ENCODE measurements around the gene TMCC1.
"Not testable (repeated sequence)": the region's sequence is repeated elsewhere in the genome, so short reads cannot be mapped to it uniquely, and the experiment has no call there.

Gene TMCC1

GRCh38 chr3:129892857-129893580 is 492 bp downstream of the TMCC1 start:
- peak overlapping the region; percentile 82 for H3K4me3 ChIP-seq (ENCODE audit: low read depth, low read length)
- no peak for DNase-seq (ENCODE audit: low read depth)
- TF ChIP-seq CTCF (conservative IDR thresholded peaks at IDR 0.05; ENCODE audit: low read depth, low read length): no peak

- no peak for TF ChIP-seq CTCF (conservative IDR thresholded peaks at IDR 0.05; ENCODE audit: low read depth, low read length)
- no peak for DNase-seq (ENCODE audit: low read depth)
Observed at GRCh38 chr3:129892486-129892856, 1.0 kb downstream of the TMCC1 start.

GRCh38 chr3:129890891-129891290 is 2.6 kb downstream of the TMCC1 start:
- no peak overlapping the region for H3K4me3 ChIP-seq (ENCODE audit: low read depth, low read length)
- no peak for TF ChIP-seq CTCF (conservative IDR thresholded peaks at IDR 0.05; ENCODE audit: low read depth, low read length)
- no peak for DNase-seq (ENCODE audit: low read depth)

More at GRCh38 chr3:129892486-129892856, 1.0 kb downstream of the TMCC1 start:
- H3K4me3 ChIP-seq (ENCODE audit: low read depth, low read length): peak overlapping the region; percentile 82

- TF ChIP-seq CTCF (conservative IDR thresholded peaks at IDR 0.05; ENCODE audit: low read depth, low read length): no peak
- H3K4me3 ChIP-seq (ENCODE audit: low read depth, low read length): no peak overlapping the region
- no peak for DNase-seq (ENCODE audit: low read depth)
Observed at GRCh38 chr3:129890125-129890524, 3.4 kb downstream of the TMCC1 start.

GRCh38 chr3:129888771-129889170 is 4.7 kb downstream of the TMCC1 start:
- H3K4me3 ChIP-seq (ENCODE audit: low read depth, low read length): no peak overlapping the region
- no peak for TF ChIP-seq CTCF (conservative IDR thresholded peaks at IDR 0.05; ENCODE audit: low read depth, low read length)
- DNase-seq (ENCODE audit: low read depth): peak; percentile 96

- H3K4me3 ChIP-seq (ENCODE audit: low read depth, low read length): no peak overlapping the region
- DNase-seq (ENCODE audit: low read depth): no peak
- no peak for TF ChIP-seq CTCF (conservative IDR thresholded peaks at IDR 0.05; ENCODE audit: low read depth, low read length)
Observed at GRCh38 chr3:129881261-129881660, 12.2 kb downstream of the TMCC1 start.

- no peak for DNase-seq (ENCODE audit: low read depth)
- no peak for TF ChIP-seq CTCF (conservative IDR thresholded peaks at IDR 0.05; ENCODE audit: low read depth, low read length)
- no peak overlapping the region for H3K4me3 ChIP-seq (ENCODE audit: low read depth, low read length)
Observed at GRCh38 chr3:129878355-129878754, 15.2 kb downstream of the TMCC1 start.

- H3K4me3 ChIP-seq (ENCODE audit: low read depth, low read length); DNase-seq (ENCODE audit: low read depth): not testable (repeated sequence)
Observed at GRCh38 chr3:129874479-129874878, 19.0 kb downstream of the TMCC1 start.

Measured in choroid plexus epithelial cell (primary cell).